HG03135 (cell line): Measurements from ENCODE around the gene SGIP1.

Experiments
- ATAC-seq: cut with Tn5 transposase; IDR thresholded peaks from one replicate; pipeline ENCODE4 v1.9.1; 2021; ENCODE audit warnings: mild to moderate bottlenecking, moderate library complexity; ENCODE audit not compliant: unreplicated experiment

The SGIP1 gene, protein sequence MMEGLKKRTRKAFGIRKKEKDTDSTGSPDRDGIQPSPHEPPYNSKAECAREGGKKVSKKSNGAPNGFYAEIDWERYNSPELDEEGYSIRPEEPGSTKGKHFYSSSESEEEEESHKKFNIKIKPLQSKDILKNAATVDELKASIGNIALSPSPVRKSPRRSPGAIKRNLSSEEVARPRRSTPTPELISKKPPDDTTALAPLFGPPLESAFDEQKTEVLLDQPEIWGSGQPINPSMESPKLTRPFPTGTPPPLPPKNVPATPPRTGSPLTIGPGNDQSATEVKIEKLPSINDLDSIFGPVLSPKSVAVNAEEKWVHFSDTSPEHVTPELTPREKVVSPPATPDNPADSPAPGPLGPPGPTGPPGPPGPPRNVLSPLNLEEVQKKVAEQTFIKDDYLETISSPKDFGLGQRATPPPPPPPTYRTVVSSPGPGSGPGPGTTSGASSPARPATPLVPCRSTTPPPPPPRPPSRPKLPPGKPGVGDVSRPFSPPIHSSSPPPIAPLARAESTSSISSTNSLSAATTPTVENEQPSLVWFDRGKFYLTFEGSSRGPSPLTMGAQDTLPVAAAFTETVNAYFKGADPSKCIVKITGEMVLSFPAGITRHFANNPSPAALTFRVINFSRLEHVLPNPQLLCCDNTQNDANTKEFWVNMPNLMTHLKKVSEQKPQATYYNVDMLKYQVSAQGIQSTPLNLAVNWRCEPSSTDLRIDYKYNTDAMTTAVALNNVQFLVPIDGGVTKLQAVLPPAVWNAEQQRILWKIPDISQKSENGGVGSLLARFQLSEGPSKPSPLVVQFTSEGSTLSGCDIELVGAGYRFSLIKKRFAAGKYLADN

DNA sequence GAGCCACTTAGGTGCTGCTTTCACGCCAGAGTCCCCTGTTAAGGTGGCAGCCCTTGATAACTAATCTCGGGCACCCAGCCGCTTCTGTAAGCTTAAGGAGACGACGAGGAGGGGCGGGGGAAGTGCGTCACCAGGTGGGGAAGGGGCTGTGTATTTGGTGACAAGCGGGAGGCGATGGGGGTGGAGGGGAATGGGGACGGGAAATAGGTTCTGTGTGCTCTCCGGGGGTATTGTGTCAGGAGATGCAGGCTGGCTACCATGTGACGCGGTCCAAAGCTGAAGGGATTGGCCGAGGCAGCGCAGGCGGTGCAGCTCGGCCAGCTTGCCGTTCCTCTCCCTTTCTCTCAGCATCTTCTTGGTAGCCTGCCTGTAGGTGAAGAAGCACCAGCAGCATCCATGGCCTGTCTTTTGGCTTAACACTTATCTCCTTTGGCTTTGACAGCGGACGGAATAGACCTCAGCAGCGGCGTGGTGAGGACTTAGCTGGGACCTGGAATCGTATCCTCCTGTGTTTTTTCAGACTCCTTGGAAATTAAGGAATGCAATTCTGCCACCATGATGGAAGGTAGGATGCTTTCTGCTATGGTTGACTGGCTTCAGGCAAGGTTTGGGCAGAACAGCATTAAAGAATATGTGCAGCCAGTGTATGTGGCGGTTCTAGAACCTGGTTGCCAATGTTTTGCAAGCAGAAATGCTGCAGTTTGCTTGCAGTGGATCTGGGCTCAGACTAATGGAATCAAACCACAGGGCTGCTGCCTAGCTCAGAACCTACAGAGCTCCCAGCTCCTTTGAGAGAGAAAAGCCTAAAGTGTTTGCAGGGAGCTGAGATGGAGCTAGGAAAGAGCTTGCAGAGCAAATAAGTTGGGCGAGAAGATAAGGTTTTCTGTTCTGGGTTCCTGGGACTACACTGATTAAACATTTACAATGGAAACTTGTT, at the start of gene SGIP1:
Gene SGIP1 (plus strand): TSS at position 350 of the 937 bp plus-strand sequence. CDS start 206 bp downstream, at position 556.
- ATAC-seq, result no peak

DNA sequence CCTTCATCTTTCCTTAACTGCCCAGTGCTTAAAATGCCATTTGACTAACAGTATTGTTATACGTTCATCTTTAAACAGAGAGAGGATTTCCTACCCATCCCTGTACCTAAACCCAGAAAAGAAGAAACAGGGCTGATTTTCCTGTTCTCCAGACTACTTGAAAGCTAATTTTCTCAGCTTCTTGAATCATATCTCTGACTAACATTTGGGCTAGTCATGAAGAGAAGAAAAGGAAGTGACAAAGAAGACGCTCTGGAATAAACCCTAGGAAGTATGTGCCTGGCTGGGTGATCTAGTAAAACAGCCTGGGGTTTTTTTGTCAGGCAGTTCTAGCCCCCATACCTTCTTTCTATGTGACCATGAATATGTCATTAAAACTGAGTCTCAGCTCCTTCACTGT, 44.8 kb upstream of the SGIP1 start:
- no peak for ATAC-seq

DNA sequence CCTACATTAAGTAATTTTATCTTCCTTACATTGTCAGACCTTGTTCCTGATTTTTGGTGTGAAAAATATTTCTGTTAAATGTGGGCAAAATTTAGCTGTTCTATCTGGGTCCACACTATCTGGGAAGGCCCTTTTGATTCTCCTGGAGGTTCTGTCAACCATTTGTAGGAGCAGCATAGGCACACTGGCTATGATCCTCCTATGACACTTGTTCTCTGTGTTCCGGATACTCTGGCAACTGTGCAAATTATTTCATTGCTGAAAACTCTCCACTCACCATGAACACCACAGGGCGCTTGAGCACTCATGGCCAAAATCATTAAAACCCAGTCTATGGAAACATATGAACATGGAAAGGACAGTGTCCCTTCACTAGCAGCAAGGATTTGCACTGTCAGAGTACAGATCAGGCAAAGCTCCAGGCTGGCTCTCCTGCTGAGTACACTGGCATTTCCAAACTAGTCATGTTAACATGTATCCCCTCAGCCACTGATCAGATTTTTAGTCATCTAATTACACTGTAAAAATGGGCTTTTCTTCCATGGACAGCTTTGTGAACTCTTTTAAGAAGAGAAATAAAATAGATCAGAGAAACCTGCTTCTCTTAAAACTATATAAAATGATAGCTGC, 43.9 kb upstream of the SGIP1 start:
- ATAC-seq, result no peak

DNA sequence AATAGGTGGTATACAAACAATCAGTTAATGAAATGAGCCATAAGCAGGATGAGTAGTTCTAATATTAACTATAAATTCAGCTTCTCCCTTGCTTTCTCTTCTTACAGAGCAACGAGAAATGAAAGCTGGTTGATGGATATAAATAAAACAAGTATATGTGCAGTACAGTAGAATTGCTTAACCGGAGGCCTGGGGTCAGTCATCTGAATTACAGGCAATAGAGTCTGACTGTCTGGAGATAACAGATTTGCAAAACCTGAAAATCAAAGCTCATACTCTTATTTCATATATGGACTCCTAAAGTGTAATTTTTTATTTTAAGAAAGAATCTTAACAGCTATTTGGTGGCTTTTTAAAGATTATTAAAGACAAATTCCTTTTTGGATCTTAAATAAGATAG, 43.1 kb upstream of the SGIP1 start:
- no peak for ATAC-seq

DNA sequence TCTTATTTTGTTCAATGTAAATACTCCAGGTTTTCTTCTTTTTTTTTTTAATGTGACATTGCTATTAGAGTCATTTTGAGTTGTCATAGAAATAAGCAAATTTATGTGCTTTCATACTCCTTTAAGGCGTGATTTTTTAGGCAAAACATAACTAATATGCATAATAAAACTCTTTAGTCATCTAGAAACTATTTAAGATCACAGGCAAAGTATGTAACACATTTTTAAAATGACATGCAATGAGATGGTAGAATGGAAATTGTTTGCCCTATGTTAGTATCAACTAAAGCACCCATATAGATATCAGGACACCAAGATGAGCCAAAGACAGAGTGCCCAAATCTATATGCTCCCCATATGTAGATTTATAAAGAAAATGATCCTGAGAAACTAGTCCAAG, 41.5 kb upstream of the SGIP1 start:
- ATAC-seq, result no peak

DNA sequence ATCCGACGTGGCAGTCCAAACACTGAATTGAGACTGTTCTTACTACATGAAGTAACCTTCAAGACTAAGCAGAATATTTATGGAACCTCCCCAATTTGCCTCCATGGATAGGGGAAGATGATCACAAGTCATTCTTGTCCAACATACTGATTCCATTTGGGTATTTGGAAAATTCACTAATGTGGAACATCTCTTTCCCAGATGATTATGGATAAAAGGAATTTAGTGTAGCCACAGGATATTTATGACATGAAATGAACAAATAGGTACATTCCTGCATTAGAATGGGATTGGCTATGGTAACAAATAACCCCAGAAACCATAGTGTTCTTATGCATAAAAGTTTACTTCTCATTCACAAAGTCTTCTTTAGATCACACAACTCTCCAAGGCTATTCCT, 40.2 kb upstream of the SGIP1 start:
- no peak for ATAC-seq

DNA sequence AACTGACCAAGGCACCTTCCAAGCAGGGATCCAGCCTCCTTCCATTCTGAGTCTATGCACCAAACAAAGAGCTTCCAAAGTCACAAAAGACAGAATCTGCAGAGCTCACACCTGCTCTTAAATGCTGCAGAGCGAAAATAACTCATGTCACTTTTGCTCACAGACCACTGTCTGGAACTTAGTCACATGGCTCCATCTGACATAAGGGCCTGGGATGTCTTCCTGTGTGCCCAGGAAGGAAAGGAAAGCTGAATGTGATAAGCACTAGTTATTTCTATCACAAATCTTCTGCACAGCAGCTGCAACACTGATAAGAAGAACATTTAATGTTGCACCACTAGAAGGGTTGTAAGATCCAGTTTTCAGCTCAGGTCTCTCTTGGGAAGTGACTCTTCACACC, 39.5 kb upstream of the SGIP1 start:
- no peak for ATAC-seq

DNA sequence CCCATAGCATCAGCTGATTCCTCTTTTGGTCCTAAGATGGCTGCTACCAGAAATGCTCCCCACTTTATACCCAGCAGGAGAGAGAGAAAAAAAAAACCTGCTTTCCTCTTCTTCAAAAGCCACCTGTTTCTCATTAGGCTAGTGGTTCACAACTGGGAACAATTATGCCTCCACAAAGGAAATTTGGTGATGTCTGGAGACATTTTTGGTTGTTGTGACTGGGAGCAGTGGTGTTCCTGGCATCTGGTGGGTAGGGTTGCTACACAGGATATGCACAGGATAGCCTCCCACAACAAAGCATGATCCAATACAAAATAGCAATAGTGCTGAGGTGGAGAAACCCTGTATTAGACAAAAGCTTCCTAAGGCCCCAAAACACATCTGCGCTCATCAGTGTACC, 38.5 kb upstream of the SGIP1 start:
- no peak for ATAC-seq

DNA sequence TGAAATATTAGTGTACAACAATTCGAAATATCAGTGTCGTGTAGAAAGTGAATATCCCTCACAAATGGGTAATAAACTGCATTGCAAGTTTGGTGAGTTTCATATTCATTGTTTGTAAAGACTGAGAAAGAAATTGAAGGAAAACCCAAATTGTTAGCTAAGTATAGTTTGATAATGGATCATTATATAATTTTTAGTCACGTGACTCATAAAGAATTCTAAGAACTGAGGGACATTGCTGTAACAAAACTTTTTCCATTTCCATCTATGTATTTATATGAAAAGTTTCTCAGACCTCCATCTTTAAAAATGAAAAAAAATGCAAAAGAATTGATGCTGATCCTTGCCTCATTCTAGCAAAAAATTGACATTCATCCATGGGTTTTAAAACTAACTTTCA, 36.0 kb upstream of the SGIP1 start:
- no peak for ATAC-seq

DNA sequence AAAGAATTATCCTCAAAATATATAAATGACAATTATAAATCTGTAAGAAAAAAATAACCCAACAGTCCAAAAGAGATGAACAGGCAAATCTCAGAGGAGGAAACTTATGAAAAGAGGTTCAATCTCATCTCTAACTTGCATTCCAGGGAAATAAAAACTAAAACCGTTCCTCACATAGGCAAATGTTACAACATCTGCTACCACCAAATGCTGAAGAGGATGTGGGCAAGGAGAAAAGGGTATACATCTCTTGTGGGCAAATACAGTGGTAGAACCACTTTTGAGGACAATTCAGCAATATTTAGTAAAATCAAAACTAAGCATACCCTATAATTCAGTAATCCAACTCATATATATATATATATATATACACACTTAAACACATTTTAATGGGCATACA, 33.7 kb upstream of the SGIP1 start:
- no peak for ATAC-seq

DNA sequence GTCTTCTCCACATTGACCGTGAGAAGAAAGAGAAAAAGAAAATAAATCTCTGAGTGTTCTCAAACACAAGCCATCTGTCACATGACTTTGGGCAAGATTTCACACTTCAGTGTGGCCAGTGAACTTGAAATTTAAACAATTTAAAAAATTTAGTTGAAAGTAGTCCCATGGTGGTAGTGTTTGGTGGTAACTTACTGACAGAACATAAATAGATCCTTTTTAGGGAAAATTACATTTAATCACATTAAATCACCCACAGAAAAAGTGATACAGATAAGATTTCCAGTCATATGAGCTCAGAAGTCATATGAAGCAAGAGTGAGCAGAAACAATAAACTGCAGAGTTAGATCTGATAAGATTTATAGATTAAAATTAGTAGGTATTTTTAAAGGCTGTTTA, 31.9 kb upstream of the SGIP1 start:
- ATAC-seq, result no peak

DNA sequence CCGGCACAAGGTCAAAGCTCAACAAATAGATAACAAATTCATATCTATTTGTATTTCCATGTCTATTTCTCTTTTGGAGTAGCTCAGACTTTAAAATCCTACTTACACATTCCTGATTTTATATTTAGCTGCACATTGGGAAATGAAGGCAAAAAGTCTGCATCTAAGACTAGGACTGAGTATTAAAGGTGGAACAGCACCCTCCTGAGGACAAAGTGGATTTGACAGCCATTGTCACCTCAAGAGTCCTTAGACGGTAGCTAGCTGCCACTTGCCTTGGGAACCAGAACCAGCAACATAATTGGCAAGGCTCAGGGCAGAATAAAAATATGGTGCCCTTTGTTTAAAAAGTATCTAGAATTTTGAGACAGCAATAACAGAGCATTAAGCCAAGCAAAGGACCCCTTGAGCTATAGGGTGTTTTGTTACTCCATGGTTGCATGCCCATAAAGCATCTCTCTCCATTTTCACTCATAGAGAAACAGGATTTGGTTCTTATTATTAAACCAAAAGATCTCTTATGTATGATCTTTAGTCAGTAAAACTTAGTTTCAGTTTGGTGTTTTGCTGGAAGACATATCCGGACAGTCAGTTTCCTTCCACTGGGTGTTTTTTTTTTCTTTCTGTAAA, 30.0 kb upstream of the SGIP1 start:
- ATAC-seq, result no peak

DNA sequence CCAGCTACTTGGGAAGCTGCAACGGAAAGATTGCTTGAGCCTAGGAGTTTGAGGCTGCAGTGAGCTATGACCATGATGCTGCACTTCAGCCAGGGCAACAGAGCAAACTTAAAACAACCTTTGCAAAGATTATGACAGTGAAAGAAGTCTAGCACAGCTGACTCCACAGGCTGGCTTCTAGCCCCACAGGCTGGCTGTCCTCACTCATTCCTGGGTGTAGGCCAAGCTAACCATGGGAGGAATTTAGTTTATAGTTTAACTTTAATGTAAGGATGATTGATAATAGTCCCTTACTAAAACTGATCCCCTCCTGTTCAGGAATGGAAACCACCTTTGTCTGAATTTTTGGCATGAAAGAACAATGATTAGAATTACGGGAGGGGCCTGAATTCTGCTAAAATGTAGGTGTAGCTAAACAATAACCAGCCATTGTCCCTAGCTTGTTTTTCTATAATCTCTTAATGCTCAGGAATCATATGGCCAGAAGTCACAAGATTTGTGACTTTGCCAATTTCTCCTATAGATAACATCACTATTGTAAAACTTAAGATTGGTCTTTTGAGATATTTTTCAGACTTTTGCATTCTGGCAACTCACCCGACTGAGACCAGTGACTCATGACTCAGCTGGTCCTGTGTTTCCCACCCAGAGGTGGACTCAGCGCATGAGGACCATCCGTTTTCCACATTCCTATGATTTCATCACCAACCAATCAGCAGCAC, 28.1 kb upstream of the SGIP1 start:
- ATAC-seq, result no peak

DNA sequence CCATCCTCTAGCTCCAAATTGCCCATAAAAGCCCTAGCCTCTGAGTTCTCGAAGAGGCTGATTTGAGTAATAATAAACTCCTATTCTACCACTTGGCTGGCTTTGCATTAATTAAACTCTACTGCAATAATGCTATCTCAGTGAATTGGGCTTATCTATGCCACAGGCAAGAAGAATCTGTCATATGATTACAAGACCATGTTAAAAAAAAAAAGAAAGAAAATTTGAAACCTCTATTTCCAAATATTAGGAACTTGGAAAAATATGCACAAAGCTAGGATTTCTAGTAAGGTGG, 27.6 kb upstream of the SGIP1 start:
- ATAC-seq, result no peak

DNA sequence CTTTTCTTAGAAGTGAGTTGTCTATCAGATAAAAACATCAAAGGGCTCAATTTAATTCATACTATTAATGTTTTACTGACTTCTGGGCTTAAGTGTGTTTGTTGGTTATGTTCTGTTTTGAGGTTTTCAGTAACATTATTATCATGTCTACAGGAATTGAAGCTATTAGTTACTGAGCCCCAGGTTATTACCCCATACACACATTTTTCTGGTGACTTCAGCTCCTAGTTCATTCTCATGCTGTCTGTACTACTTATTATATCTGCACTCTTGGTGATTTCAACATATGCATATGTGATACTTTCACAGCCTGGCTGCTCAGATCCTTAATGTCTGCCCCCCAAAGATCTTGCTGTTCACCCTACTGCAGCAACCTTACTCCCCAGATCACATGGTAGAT, 27.0 kb upstream of the SGIP1 start:
- no peak for ATAC-seq

DNA sequence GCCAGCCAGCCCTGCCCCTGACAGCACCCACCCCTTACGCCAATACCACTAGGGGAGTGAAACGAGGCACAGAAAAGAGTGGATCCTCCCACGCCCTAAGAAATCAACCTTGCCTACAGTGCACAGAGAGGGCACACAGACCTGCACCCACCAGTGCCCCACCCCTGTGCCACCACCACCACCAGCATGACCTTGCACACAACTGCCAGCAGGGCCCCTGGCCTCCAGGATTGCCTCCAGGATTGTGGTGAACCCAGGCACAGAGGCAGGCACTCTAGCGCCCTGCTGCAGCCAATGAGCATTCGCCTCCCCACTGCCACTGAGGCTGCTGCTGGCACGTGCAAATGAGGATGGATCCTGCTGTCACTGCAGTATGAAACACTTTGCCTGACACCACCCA, 23.5 kb upstream of the SGIP1 start:
- ATAC-seq, result no peak

DNA sequence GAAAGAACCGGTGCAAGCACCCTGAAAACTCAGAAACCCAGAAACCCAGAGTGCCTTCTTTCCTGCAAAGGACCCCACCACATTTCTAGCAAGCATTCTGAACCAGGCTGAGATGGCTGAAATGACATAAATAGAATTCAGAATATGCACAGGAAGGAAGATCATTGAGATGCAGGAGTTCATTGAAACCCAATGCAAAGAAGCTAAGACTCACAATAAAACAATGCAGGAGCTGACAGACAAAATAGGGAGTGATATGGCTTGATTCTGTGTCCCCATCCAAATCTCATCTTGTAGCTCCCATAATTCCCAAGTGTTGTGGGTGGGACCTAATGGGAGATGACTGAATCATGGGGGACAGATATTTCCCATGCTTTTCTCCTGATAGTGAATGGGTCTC, 22.8 kb upstream of the SGIP1 start:
- no peak for ATAC-seq

DNA sequence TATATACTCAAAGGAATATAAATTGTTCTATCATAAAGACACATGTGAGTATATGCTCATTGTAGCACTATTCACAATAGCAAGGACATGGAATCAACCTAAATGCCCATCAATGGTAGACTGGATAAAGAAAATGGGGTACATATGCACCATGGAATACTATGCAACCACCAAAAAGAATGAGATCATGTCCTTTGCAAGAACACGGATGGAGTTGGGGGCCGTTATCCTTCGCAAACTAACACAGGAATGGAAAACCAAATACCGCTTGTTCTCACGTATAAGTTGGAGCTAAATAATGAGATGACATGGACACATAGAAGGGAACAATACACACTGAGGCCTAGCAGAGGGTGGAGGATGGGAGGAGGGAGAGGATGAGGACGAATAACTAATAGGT, 16.0 kb upstream of the SGIP1 start:
- ATAC-seq, result no peak

DNA sequence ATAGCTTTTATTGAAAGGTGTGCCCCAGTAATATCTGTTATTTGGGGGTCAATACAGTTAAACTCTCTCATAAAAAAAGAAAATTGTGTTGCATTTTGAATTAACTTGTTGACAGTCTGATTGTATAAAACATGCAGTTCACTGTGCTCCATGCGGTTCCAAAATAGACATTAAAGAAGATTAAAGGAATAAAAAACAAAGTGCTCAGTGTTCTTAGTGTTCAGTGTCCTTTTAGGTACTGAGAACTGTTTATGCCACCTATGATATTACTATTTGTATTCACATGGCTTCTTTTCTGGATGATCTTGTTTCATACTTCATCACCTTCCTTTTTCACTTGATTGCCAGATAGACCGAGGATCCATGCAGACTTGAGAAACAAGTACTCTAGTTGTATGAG, 15.3 kb upstream of the SGIP1 start:
- no peak for ATAC-seq

DNA sequence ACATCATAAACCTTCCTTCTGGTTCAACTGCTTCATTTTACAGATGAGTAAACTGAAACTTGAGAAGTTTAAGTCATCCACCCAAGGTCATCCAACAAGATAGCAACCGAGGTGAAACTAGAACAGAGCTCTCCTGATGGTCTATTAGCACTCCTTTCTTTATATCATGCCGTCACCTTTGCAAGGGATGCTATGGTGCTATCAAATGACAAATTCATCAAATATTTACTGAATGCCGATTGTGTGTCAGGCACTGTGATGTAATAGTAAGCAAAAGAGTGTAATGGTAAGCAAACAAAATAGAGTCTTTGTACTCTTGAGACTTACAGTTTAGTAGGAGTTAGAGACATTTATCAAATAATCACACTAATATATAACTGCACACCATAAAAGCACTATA, 14.0 kb upstream of the SGIP1 start:
- no peak for ATAC-seq
